H1 (cell line): ENCODE results near the gene TACSTD2. TPM values are rescaled to one million over a fixed set of nuclear protein-coding genes. Genes with fewer than 3 reads are reported as not detected.

ENCODE experiments used
- CTCF ChIA-PET: fragments of 300-600 bp; sonication (Branson Sonifier 250); formaldehyde crosslinking; loops from one replicate; lab custom pipeline; 2021; ENCODE audit not compliant: partially characterized antibody; lab: Charles Lee
- POLR2A ChIA-PET: fragments of 300-600 bp; sonication (Branson Sonifier 250); formaldehyde crosslinking; loops from one replicate; lab custom pipeline; 2021; ENCODE audit warnings: inconsistent platforms; ENCODE audit not compliant: partially characterized antibody; lab: Charles Lee
- DNase-seq, 2 experiments: peaks; one replicate each; pipeline versions ENCODE4 v3.0.0 to v3.0.0-alpha.2; 2010 to 2022; ENCODE audit warnings: low spot score in 2 of 2, low read depth in 1 of 2, mixed read lengths in 1 of 2
- FAIRE-seq: peaks from 2 replicates; lab custom pipeline; 2011; peaks lifted over from hg19 to GRCh38; lab: Jason Lieb, UNC
- H2AFZ ChIP-seq: 2 replicates; pipeline ENCODE4 v1.8.1; 2012; ENCODE audit warnings: low read length, inconsistent platforms
- H2AK5ac ChIP-seq: 2 replicates; pipeline ENCODE4 v1.6.1; 2013; ENCODE audit warnings: low read depth, low read length
- H2BK120ac ChIP-seq: replicated peaks from 2 replicates; pipeline ENCODE3; 2013; ENCODE audit warnings: low read depth, low read length, inconsistent platforms
- H2BK12ac ChIP-seq: 2 replicates; pipeline ENCODE4 v1.6.1; 2013; ENCODE audit warnings: low read depth, low read length
- H2BK15ac ChIP-seq: 2 replicates; pipeline ENCODE4 v1.6.1; 2013; ENCODE audit warnings: low read length
- H2BK20ac ChIP-seq: 2 replicates; pipeline ENCODE4 v1.6.1; 2013; ENCODE audit warnings: low read length
- H2BK5ac ChIP-seq: 2 replicates; pipeline ENCODE4 v1.6.1; 2013; ENCODE audit warnings: low read depth, low read length
- H3K14ac ChIP-seq: 2 replicates; pipeline ENCODE4 v1.6.1; 2013; ENCODE audit warnings: inconsistent platforms; ENCODE audit not compliant: insufficient read length
- H3K18ac ChIP-seq: 2 replicates; pipeline ENCODE4 v1.6.1; 2013; ENCODE audit warnings: low read length; ENCODE audit errors: extremely low read depth
- H3K23ac ChIP-seq: 2 replicates; pipeline ENCODE4 v1.6.1; 2013; ENCODE audit warnings: inconsistent platforms; ENCODE audit not compliant: insufficient read length
- H3K23me2 ChIP-seq: 2 replicates; pipeline ENCODE4 v1.6.1; 2013; ENCODE audit warnings: low read depth, low read length
- H3K27ac ChIP-seq: 2 replicates; pipeline ENCODE4 v1.6.1; 2011; ENCODE audit warnings: low read depth, low read length, inconsistent platforms
- H3K27me3 ChIP-seq, 4 experiments: replicated peaks in 1 of 4; 1 replicate in 1 of 4; 2 replicates in 3 of 4; pipeline versions ENCODE4 v1.6.1 to v1.8.1; 2011 to 2013; ENCODE audit warnings: low read length in 3 of 4, mild to moderate bottlenecking in 3 of 4, inconsistent platforms in 2 of 4, mixed read lengths in 2 of 4, moderate library complexity in 1 of 4; ENCODE audit not compliant: control insufficient read depth in 3 of 4, insufficient read depth in 3 of 4; ENCODE audit errors: extremely low read depth in 1 of 4
- H3K36me3 ChIP-seq, 4 experiments: 2 replicates each; pipeline versions ENCODE4 v1.6.1 to v1.8.1; 2011 to 2013; ENCODE audit warnings: mild to moderate bottlenecking in 4 of 4, low read length in 3 of 4, moderate library complexity in 2 of 4, control low read depth in 1 of 4, inconsistent platforms in 1 of 4; ENCODE audit not compliant: insufficient read depth in 4 of 4, control insufficient read depth in 2 of 4
- H3K4ac ChIP-seq: replicated peaks from 2 replicates; pipeline ENCODE3; 2013; ENCODE audit warnings: low read length, low read depth, mixed read lengths, inconsistent platforms; ENCODE audit not compliant: insufficient read length
- H3K4me1 ChIP-seq, 4 experiments: replicated peaks in 1 of 4; 1 replicate in 1 of 4; 2 replicates in 3 of 4; pipeline versions ENCODE4 v1.6.1 to v1.8.1; 2011 to 2013; ENCODE audit warnings: low read length in 3 of 4, inconsistent platforms in 2 of 4, mixed read lengths in 1 of 4; ENCODE audit not compliant: insufficient read depth in 4 of 4, control insufficient read depth in 3 of 4
- H3K4me2 ChIP-seq, 2 experiments: 2 replicates each; pipeline versions ENCODE4 v1.6.1 to v1.8.1; 2011 to 2013; ENCODE audit warnings: low read depth in 2 of 2, low read length in 2 of 2, control low read depth in 1 of 2, inconsistent platforms in 1 of 2, mild to moderate bottlenecking in 1 of 2; ENCODE audit not compliant: insufficient read depth in 1 of 2
- H3K4me3 ChIP-seq, 4 experiments: fragments of 200-600, 300-600 bp in 1 of 4; sonication (generic), shearing (Covaris generic), sonication (Bioruptor Twin) in 1 of 4; 2 replicates each; pipeline versions ENCODE4 v1.5.1 to v1.8.1; 2011 to 2016; ENCODE audit warnings: low read length in 4 of 4, low read depth in 3 of 4, control low read depth in 2 of 4, inconsistent platforms in 2 of 4, mild to moderate bottlenecking in 2 of 4, mixed read lengths in 1 of 4, moderate library complexity in 1 of 4; ENCODE audit not compliant: insufficient read depth in 2 of 4; ENCODE audit errors: extremely low read depth in 1 of 4
- H3K56ac ChIP-seq: replicated peaks from 2 replicates; pipeline ENCODE3; 2013; ENCODE audit warnings: low read depth, mild to moderate bottlenecking, mixed read lengths, low read length, inconsistent platforms; ENCODE audit not compliant: insufficient read length
- H3K79me1 ChIP-seq: 2 replicates; pipeline ENCODE4 v1.6.1; 2013; ENCODE audit warnings: low read depth, low read length, control low read depth
- H3K79me2 ChIP-seq, 2 experiments: 2 replicates each; pipeline versions ENCODE4 v1.6.1 to v1.8.1; 2012 to 2013; ENCODE audit warnings: low read length in 2 of 2, mild to moderate bottlenecking in 2 of 2, inconsistent platforms in 1 of 2; ENCODE audit not compliant: insufficient read depth in 2 of 2, control insufficient read depth in 1 of 2
- H3K9ac ChIP-seq, 4 experiments: replicated peaks in 1 of 4; 1 replicate in 1 of 4; 2 replicates in 3 of 4; pipeline versions ENCODE4 v1.6.1 to v1.8.1; 2011 to 2013; ENCODE audit warnings: low read depth in 3 of 4, low read length in 3 of 4, control low read depth in 2 of 4, mild to moderate bottlenecking in 2 of 4, moderate library complexity in 2 of 4, inconsistent platforms in 1 of 4; ENCODE audit errors: extremely low read depth in 1 of 4
- H3K9me3 ChIP-seq, 2 experiments: 2 replicates each; pipeline versions ENCODE4 v1.6.1 to v1.8.1; 2012 to 2013; ENCODE audit warnings: mild to moderate bottlenecking in 2 of 2, moderate library complexity in 2 of 2, control low read depth in 1 of 2, inconsistent platforms in 1 of 2, low read depth in 1 of 2, low read length in 1 of 2, mixed read lengths in 1 of 2; ENCODE audit not compliant: insufficient read depth in 2 of 2
- H4K20me1 ChIP-seq, 2 experiments: replicated peaks in 1 of 2; 2 replicates each; pipeline versions ENCODE3 to v1.8.1; 2011 to 2013; ENCODE audit warnings: inconsistent platforms in 2 of 2, low read length in 2 of 2, mild to moderate bottlenecking in 1 of 2; ENCODE audit not compliant: insufficient read depth in 2 of 2, control insufficient read depth in 1 of 2
- H4K5ac ChIP-seq: 2 replicates; pipeline ENCODE4 v1.6.1; 2013; ENCODE audit warnings: low read length, low read depth, mixed read lengths, inconsistent platforms; ENCODE audit not compliant: insufficient read length
- H4K8ac ChIP-seq: 2 replicates; pipeline ENCODE4 v1.8.0; 2013; ENCODE audit warnings: mild to moderate bottlenecking, moderate library complexity, low read length, inconsistent platforms; ENCODE audit not compliant: insufficient read depth; ENCODE audit errors: extremely low read depth
- H4K91ac ChIP-seq: replicated peaks from 2 replicates; pipeline ENCODE3; 2013; ENCODE audit warnings: low read length, mixed read lengths, inconsistent platforms; ENCODE audit not compliant: insufficient read length
- SP2 ChIP-seq: IDR thresholded peaks from 2 replicates; pipeline ENCODE4 v1.6.1; 2012; ENCODE audit warnings: mild to moderate bottlenecking, low read length, inconsistent platforms
- TAF1 ChIP-seq: IDR thresholded peaks from 2 replicates; pipeline ENCODE4 v1.6.1; 2011; ENCODE audit warnings: mild to moderate bottlenecking, low read depth, low read length
- WGBS, 2 experiments: shearing (Covaris generic) in 1 of 2; methylation state at CpG; one replicate each; pipeline versions ENCODE4 v1.1.6 to v1.1.7; 2013 to 2015; ENCODE audit warnings: low lambda C conversion rate in 2 of 2, mixed read lengths in 2 of 2, inconsistent platforms in 1 of 2, low coverage in 1 of 2, missing lambda C conversion rate in 1 of 2; ENCODE audit not compliant: insufficient replicate concordance in 2 of 2, insufficient coverage in 1 of 2, insufficient read length in 1 of 2; ENCODE audit errors: extremely low coverage in 1 of 2, missing lambda C conversion rate in 1 of 2; 5-methylcytosine and 5-hydroxymethylcytosine counted together
- polyA plus RNA-seq, 7 experiments: library from polyadenylated mRNA; depleted of rRNA in 3 of 7; stranded (reverse) in 5 of 7; unstranded in 2 of 7; fragments of >200 nt in 5 of 7; fragments of 200-250 nt in 2 of 7; gene quantifications; 1 replicate in 5 of 7; 2 replicates in 1 of 7; 4 replicates in 1 of 7; pipeline versions ENCODE4 v1.2.1 to v1.2.3, GENCODE V29; 2011 to 2013; ENCODE audit warnings: missing spikeins in 2 of 7, mixed read lengths in 2 of 7
- total RNA-seq: library from RNA; stranded (reverse); fragmentation: NEBNext Ultra II Directional; extraction: Animal tissue kit (Norgen Biotek cat#: 25700); gene quantifications from 2 replicates; pipeline ENCODE4 v1.2.1, GENCODE V29; 2021

Gene TACSTD2
- total and polyA plus RNA-seq, 2 of the 8 experiments (the other 6 are each of a cell fraction or from before 2014, with no cell fraction given): 0.76 to 0.85 TPM

- TF ChIP-seq SP2 (no peak), TAF1 (no peak)
- FAIRE-seq (no peak), DNase-seq (no peak)
- Histone ChIP-seq H2BK15ac (no peak overlapping the region), H3K4me3 (no peak overlapping the region), H2BK5ac (no peak overlapping the region), H3K9ac (no peak overlapping the region), H3K23ac (no peak overlapping the region), H3K14ac (no peak overlapping the region), H2BK12ac (no peak overlapping the region), H3K56ac (no peak overlapping the region), H3K27me3 (no peaks in the 10 kb centered on the region), H4K20me1 (no peaks in the 10 kb centered on the region), H3K36me3 (no peaks in the 10 kb centered on the region), H2AK5ac (no peak overlapping the region), H4K5ac (no peak overlapping the region), H3K79me2 (no peaks in the 10 kb centered on the region), H3K79me1 (no peaks in the 10 kb centered on the region), H4K8ac (no peak overlapping the region), H4K91ac (no peak overlapping the region), H3K27ac (no peak overlapping the region), H2BK120ac (no peak overlapping the region), H3K18ac (no peak overlapping the region), H3K4me1 (no peaks in the 10 kb centered on the region), H2AFZ (no peak overlapping the region), H3K4me2 (no peak overlapping the region), H3K4ac (no peak overlapping the region), H3K23me2 (no peaks in the 10 kb centered on the region), H3K9me3 (no peaks in the 10 kb centered on the region), H2BK20ac (no peak overlapping the region)
- POLR2A ChIA-PET: interaction anchor here (0.6 kb wide), 2 partner anchors 27 to 111 kb away, joined by 3 read pairs; no protein-coding TSS in a partner anchor
- 89% methylated on average over 9 of the region's 9 CpGs; no CpG with 5 or more reads in 1 of the 2 experiments for WGBS, 2 experiments
- CTCF ChIA-PET: interaction anchor here (0.6 to 1.3 kb wide), 6 partner anchors 9 to 401 kb away, joined by 3 to 4 read pairs (median 3); no protein-coding TSS in a partner anchor
Measured at GRCh38 chr1:58551186-58552140, 25.6 kb downstream of the TACSTD2 start.
